ENCODE measurements around the gene TBX10.
"Not testable (repeated sequence)": the region's sequence is repeated elsewhere in the genome, so short reads cannot be mapped to it uniquely, and the experiment has no call there.

TBX10 gene

GRCh38 chr11:67630228-67630942 is 9.2 kb downstream of the TBX10 start:
- peak; percentile 95 for DNase-seq

GRCh38 chr11:67629386-67630227 is 10.0 kb downstream of the TBX10 start, which contains the start of gene NUDT8:
Gene NUDT8, minus strand, starts transcription at chr11:67629937. Its CDS starts 26 bp downstream, at chr11:67629911.
- DNase-seq: peak; percentile 87

- DNase-seq: no peak
Measured at GRCh38 chr11:67628710-67629385, 10.7 kb downstream of the TBX10 start.

GRCh38 chr11:67627812-67628624 is 11.5 kb downstream of the TBX10 start:
- DNase-seq: no peak

GRCh38 chr11:67627441-67627811 is 12.1 kb downstream of the TBX10 start:
- DNase-seq: no peak

GRCh38 chr11:67626970-67627369 is 12.6 kb downstream of the TBX10 start:
- DNase-seq: no peak

GRCh38 chr11:67626131-67626833 is 13.3 kb downstream of the TBX10 start:
- DNase-seq: not testable (repeated sequence)

- not testable (repeated sequence) for DNase-seq
Measured at GRCh38 chr11:67623795-67624194, 15.8 kb downstream of the TBX10 start.

- not testable (repeated sequence) for DNase-seq
Measured at GRCh38 chr11:67622905-67623304, 16.7 kb downstream of the TBX10 start.

GRCh38 chr11:67621928-67622327 is 17.6 kb downstream of the TBX10 start:
- not testable (repeated sequence) for DNase-seq

GRCh38 chr11:67620621-67621020 is 18.9 kb downstream of the TBX10 start:
- not testable (repeated sequence) for DNase-seq

- DNase-seq: not testable (repeated sequence)
Measured at GRCh38 chr11:67619683-67620618, 19.6 kb downstream of the TBX10 start.

- not testable (repeated sequence) for DNase-seq
Measured at GRCh38 chr11:67618901-67619659, 20.5 kb downstream of the TBX10 start.

GRCh38 chr11:67617243-67617953 is 22.2 kb downstream of the TBX10 start:
- DNase-seq: no peak

- DNase-seq: no peak
Measured at GRCh38 chr11:67616431-67617242, 22.9 kb downstream of the TBX10 start.

- DNase-seq: no peak
Measured at GRCh38 chr11:67615728-67616430, 23.7 kb downstream of the TBX10 start.

Data from retina (tissue), 1 donor.